ENCODE measurements around the gene EPHB2.

- TF ChIP-seq POLR2AphosphoS5 (IDR thresholded peaks at IDR 0.05; ENCODE audit: borderline replicate concordance, low read depth, low read length) (no peak), EZH2 (IDR thresholded peaks at IDR 0.05) (no peak)
These were observed 432 bp downstream of the EPHB2 start for GRCh38 chr1:22711071-22711470.

Data from SK-N-MC (cell line).